H1 (cell line): ENCODE measurements around the gene IQCF6. TPM values are rescaled to one million over a fixed set of nuclear protein-coding genes. Genes with fewer than 3 reads are reported as not detected.

Experiments used
- CTCF ChIA-PET: fragments of 300-600 bp; sonication (Branson Sonifier 250); formaldehyde crosslinking; loops from one replicate; lab custom pipeline; 2021; ENCODE audit not compliant: partially characterized antibody; lab: Charles Lee
- POLR2A ChIA-PET: fragments of 300-600 bp; sonication (Branson Sonifier 250); formaldehyde crosslinking; loops from one replicate; lab custom pipeline; 2021; ENCODE audit warnings: inconsistent platforms; ENCODE audit not compliant: partially characterized antibody; lab: Charles Lee
- DNase-seq, 2 experiments: peaks; one replicate each; pipeline versions ENCODE4 v3.0.0 to v3.0.0-alpha.2; 2010 to 2022; ENCODE audit warnings: low spot score in 2 of 2, low read depth in 1 of 2, mixed read lengths in 1 of 2
- FAIRE-seq: peaks from 2 replicates; lab custom pipeline; 2011; peaks lifted over from hg19 to GRCh38; lab: Jason Lieb, UNC
- H2AFZ ChIP-seq: 2 replicates; pipeline ENCODE4 v1.8.1; 2012; ENCODE audit warnings: low read length, inconsistent platforms
- H2AK5ac ChIP-seq: 2 replicates; pipeline ENCODE4 v1.6.1; 2013; ENCODE audit warnings: low read depth, low read length
- H2BK120ac ChIP-seq: replicated peaks from 2 replicates; pipeline ENCODE3; 2013; ENCODE audit warnings: low read depth, low read length, inconsistent platforms
- H2BK12ac ChIP-seq: 2 replicates; pipeline ENCODE4 v1.6.1; 2013; ENCODE audit warnings: low read depth, low read length
- H2BK15ac ChIP-seq: 2 replicates; pipeline ENCODE4 v1.6.1; 2013; ENCODE audit warnings: low read length
- H2BK20ac ChIP-seq: 2 replicates; pipeline ENCODE4 v1.6.1; 2013; ENCODE audit warnings: low read length
- H2BK5ac ChIP-seq: 2 replicates; pipeline ENCODE4 v1.6.1; 2013; ENCODE audit warnings: low read depth, low read length
- H3K14ac ChIP-seq: 2 replicates; pipeline ENCODE4 v1.6.1; 2013; ENCODE audit warnings: inconsistent platforms; ENCODE audit not compliant: insufficient read length
- H3K18ac ChIP-seq: 2 replicates; pipeline ENCODE4 v1.6.1; 2013; ENCODE audit warnings: low read length; ENCODE audit errors: extremely low read depth
- H3K23ac ChIP-seq: 2 replicates; pipeline ENCODE4 v1.6.1; 2013; ENCODE audit warnings: inconsistent platforms; ENCODE audit not compliant: insufficient read length
- H3K23me2 ChIP-seq: 2 replicates; pipeline ENCODE4 v1.6.1; 2013; ENCODE audit warnings: low read depth, low read length
- H3K27ac ChIP-seq: 2 replicates; pipeline ENCODE4 v1.6.1; 2011; ENCODE audit warnings: low read depth, low read length, inconsistent platforms
- H3K27me3 ChIP-seq, 4 experiments: replicated peaks in 1 of 4; 1 replicate in 1 of 4; 2 replicates in 3 of 4; pipeline versions ENCODE4 v1.6.1 to v1.8.1; 2011 to 2013; ENCODE audit warnings: low read length in 3 of 4, mild to moderate bottlenecking in 3 of 4, inconsistent platforms in 2 of 4, mixed read lengths in 2 of 4, moderate library complexity in 1 of 4; ENCODE audit not compliant: control insufficient read depth in 3 of 4, insufficient read depth in 3 of 4; ENCODE audit errors: extremely low read depth in 1 of 4
- H3K36me3 ChIP-seq, 4 experiments: 2 replicates each; pipeline versions ENCODE4 v1.6.1 to v1.8.1; 2011 to 2013; ENCODE audit warnings: mild to moderate bottlenecking in 4 of 4, low read length in 3 of 4, moderate library complexity in 2 of 4, control low read depth in 1 of 4, inconsistent platforms in 1 of 4; ENCODE audit not compliant: insufficient read depth in 4 of 4, control insufficient read depth in 2 of 4
- H3K4ac ChIP-seq: replicated peaks from 2 replicates; pipeline ENCODE3; 2013; ENCODE audit warnings: low read length, low read depth, mixed read lengths, inconsistent platforms; ENCODE audit not compliant: insufficient read length
- H3K4me1 ChIP-seq, 4 experiments: replicated peaks in 1 of 4; 1 replicate in 1 of 4; 2 replicates in 3 of 4; pipeline versions ENCODE4 v1.6.1 to v1.8.1; 2011 to 2013; ENCODE audit warnings: low read length in 3 of 4, inconsistent platforms in 2 of 4, mixed read lengths in 1 of 4; ENCODE audit not compliant: insufficient read depth in 4 of 4, control insufficient read depth in 3 of 4
- H3K4me2 ChIP-seq, 2 experiments: 2 replicates each; pipeline versions ENCODE4 v1.6.1 to v1.8.1; 2011 to 2013; ENCODE audit warnings: low read depth in 2 of 2, low read length in 2 of 2, control low read depth in 1 of 2, inconsistent platforms in 1 of 2, mild to moderate bottlenecking in 1 of 2; ENCODE audit not compliant: insufficient read depth in 1 of 2
- H3K4me3 ChIP-seq, 4 experiments: fragments of 200-600, 300-600 bp in 1 of 4; sonication (generic), shearing (Covaris generic), sonication (Bioruptor Twin) in 1 of 4; 2 replicates each; pipeline versions ENCODE4 v1.5.1 to v1.8.1; 2011 to 2016; ENCODE audit warnings: low read length in 4 of 4, low read depth in 3 of 4, control low read depth in 2 of 4, inconsistent platforms in 2 of 4, mild to moderate bottlenecking in 2 of 4, mixed read lengths in 1 of 4, moderate library complexity in 1 of 4; ENCODE audit not compliant: insufficient read depth in 2 of 4; ENCODE audit errors: extremely low read depth in 1 of 4
- H3K56ac ChIP-seq: replicated peaks from 2 replicates; pipeline ENCODE3; 2013; ENCODE audit warnings: low read depth, mild to moderate bottlenecking, mixed read lengths, low read length, inconsistent platforms; ENCODE audit not compliant: insufficient read length
- H3K79me1 ChIP-seq: 2 replicates; pipeline ENCODE4 v1.6.1; 2013; ENCODE audit warnings: low read depth, low read length, control low read depth
- H3K79me2 ChIP-seq, 2 experiments: 2 replicates each; pipeline versions ENCODE4 v1.6.1 to v1.8.1; 2012 to 2013; ENCODE audit warnings: low read length in 2 of 2, mild to moderate bottlenecking in 2 of 2, inconsistent platforms in 1 of 2; ENCODE audit not compliant: insufficient read depth in 2 of 2, control insufficient read depth in 1 of 2
- H3K9ac ChIP-seq, 4 experiments: replicated peaks in 1 of 4; 1 replicate in 1 of 4; 2 replicates in 3 of 4; pipeline versions ENCODE4 v1.6.1 to v1.8.1; 2011 to 2013; ENCODE audit warnings: low read depth in 3 of 4, low read length in 3 of 4, control low read depth in 2 of 4, mild to moderate bottlenecking in 2 of 4, moderate library complexity in 2 of 4, inconsistent platforms in 1 of 4; ENCODE audit errors: extremely low read depth in 1 of 4
- H3K9me3 ChIP-seq, 2 experiments: 2 replicates each; pipeline versions ENCODE4 v1.6.1 to v1.8.1; 2012 to 2013; ENCODE audit warnings: mild to moderate bottlenecking in 2 of 2, moderate library complexity in 2 of 2, control low read depth in 1 of 2, inconsistent platforms in 1 of 2, low read depth in 1 of 2, low read length in 1 of 2, mixed read lengths in 1 of 2; ENCODE audit not compliant: insufficient read depth in 2 of 2
- H4K20me1 ChIP-seq, 2 experiments: replicated peaks in 1 of 2; 2 replicates each; pipeline versions ENCODE3 to v1.8.1; 2011 to 2013; ENCODE audit warnings: inconsistent platforms in 2 of 2, low read length in 2 of 2, mild to moderate bottlenecking in 1 of 2; ENCODE audit not compliant: insufficient read depth in 2 of 2, control insufficient read depth in 1 of 2
- H4K5ac ChIP-seq: 2 replicates; pipeline ENCODE4 v1.6.1; 2013; ENCODE audit warnings: low read length, low read depth, mixed read lengths, inconsistent platforms; ENCODE audit not compliant: insufficient read length
- H4K8ac ChIP-seq: 2 replicates; pipeline ENCODE4 v1.8.0; 2013; ENCODE audit warnings: mild to moderate bottlenecking, moderate library complexity, low read length, inconsistent platforms; ENCODE audit not compliant: insufficient read depth; ENCODE audit errors: extremely low read depth
- H4K91ac ChIP-seq: replicated peaks from 2 replicates; pipeline ENCODE3; 2013; ENCODE audit warnings: low read length, mixed read lengths, inconsistent platforms; ENCODE audit not compliant: insufficient read length
- EGR1 ChIP-seq: IDR thresholded peaks from 2 replicates; pipeline ENCODE4 v1.6.1; 2011; ENCODE audit warnings: low read depth, low read length, borderline replicate concordance
- HDAC2 ChIP-seq, 2 experiments: fragments of 300-600 bp in 1 of 2; sonication (generic) in 1 of 2; IDR thresholded peaks; 2 replicates each; pipeline ENCODE4 v1.6.1; 2011 to 2012; ENCODE audit warnings: low read depth in 2 of 2, low read length in 2 of 2, mild to moderate bottlenecking in 2 of 2, moderate library complexity in 2 of 2, borderline replicate concordance in 1 of 2, inconsistent platforms in 1 of 2
- JUN ChIP-seq: IDR thresholded peaks from 2 replicates; pipeline ENCODE4 v1.6.1; 2011; ENCODE audit warnings: low read depth, mild to moderate bottlenecking, improper control_type of control experiment, low read length
- KDM1A ChIP-seq: fragments of 200-600, 300-600 bp; sonication (generic); IDR thresholded peaks from 2 replicates; pipeline ENCODE4 v1.7.1; 2016; ENCODE audit warnings: mild to moderate bottlenecking, low read length, borderline replicate concordance
- KDM4A ChIP-seq: IDR thresholded peaks from one replicate; pipeline ENCODE4 v1.7.1; 2012; ENCODE audit warnings: low read depth, mild to moderate bottlenecking, moderate library complexity, low read length, inconsistent platforms; ENCODE audit not compliant: severe bottlenecking
- MAFK ChIP-seq: IDR thresholded peaks from 2 replicates; pipeline ENCODE4 v1.6.1; 2012; ENCODE audit warnings: low read depth, mild to moderate bottlenecking, improper control_type of control experiment, low read length
- PHF8 ChIP-seq: fragments of 200-600 bp; sonication (generic); conservative IDR thresholded peaks from 2 replicates; pipeline ENCODE4 v1.7.1; 2012; ENCODE audit warnings: low read depth, mild to moderate bottlenecking, inconsistent platforms, low read length, moderate library complexity
- POLR2AphosphoS5 ChIP-seq: IDR thresholded peaks from 2 replicates; pipeline ENCODE4 v1.6.1; 2011; ENCODE audit warnings: low read depth, low read length
- RXRA ChIP-seq: IDR thresholded peaks from 2 replicates; pipeline ENCODE4 v1.6.1; 2011; ENCODE audit warnings: low read depth, mild to moderate bottlenecking, low read length, moderate library complexity; ENCODE audit not compliant: insufficient read depth
- SAP30 ChIP-seq: fragments of 300-600 bp; sonication (generic); IDR thresholded peaks from 2 replicates; pipeline ENCODE4 v1.7.1; 2012; ENCODE audit warnings: low read length, moderate library complexity, mild to moderate bottlenecking, inconsistent platforms; ENCODE audit not compliant: insufficient read depth, insufficient replicate concordance
- SIN3A ChIP-seq, 2 experiments: IDR thresholded peaks in 1 of 2; conservative IDR thresholded peaks in 1 of 2; 2 replicates each; pipeline ENCODE4 v1.6.1; 2011 to 2012; ENCODE audit warnings: low read length in 2 of 2, improper control_type of control experiment in 1 of 2, low read depth in 1 of 2, mild to moderate bottlenecking in 1 of 2
- TCF12 ChIP-seq: IDR thresholded peaks from 2 replicates; pipeline ENCODE4 v1.6.1; 2011; ENCODE audit warnings: low read depth, mild to moderate bottlenecking, low read length
- WGBS, 2 experiments: shearing (Covaris generic) in 1 of 2; methylation state at CpG; one replicate each; pipeline versions ENCODE4 v1.1.6 to v1.1.7; 2013 to 2015; ENCODE audit warnings: low lambda C conversion rate in 2 of 2, mixed read lengths in 2 of 2, inconsistent platforms in 1 of 2, low coverage in 1 of 2, missing lambda C conversion rate in 1 of 2; ENCODE audit not compliant: insufficient replicate concordance in 2 of 2, insufficient coverage in 1 of 2, insufficient read length in 1 of 2; ENCODE audit errors: extremely low coverage in 1 of 2, missing lambda C conversion rate in 1 of 2; 5-methylcytosine and 5-hydroxymethylcytosine counted together
- polyA plus RNA-seq, 7 experiments: library from polyadenylated mRNA; depleted of rRNA in 3 of 7; stranded (reverse) in 5 of 7; unstranded in 2 of 7; fragments of >200 nt in 5 of 7; fragments of 200-250 nt in 2 of 7; gene quantifications; 1 replicate in 5 of 7; 2 replicates in 1 of 7; 4 replicates in 1 of 7; pipeline versions ENCODE4 v1.2.1 to v1.2.3, GENCODE V29; 2011 to 2013; ENCODE audit warnings: missing spikeins in 2 of 7, mixed read lengths in 2 of 7
- total RNA-seq: library from RNA; stranded (reverse); fragmentation: NEBNext Ultra II Directional; extraction: Animal tissue kit (Norgen Biotek cat#: 25700); gene quantifications from 2 replicates; pipeline ENCODE4 v1.2.1, GENCODE V29; 2021

Gene IQCF6
- total and polyA plus RNA-seq, 2 of the 8 experiments (the other 6 are each of a cell fraction or from before 2014, with no cell fraction given) = not detected

DNA sequence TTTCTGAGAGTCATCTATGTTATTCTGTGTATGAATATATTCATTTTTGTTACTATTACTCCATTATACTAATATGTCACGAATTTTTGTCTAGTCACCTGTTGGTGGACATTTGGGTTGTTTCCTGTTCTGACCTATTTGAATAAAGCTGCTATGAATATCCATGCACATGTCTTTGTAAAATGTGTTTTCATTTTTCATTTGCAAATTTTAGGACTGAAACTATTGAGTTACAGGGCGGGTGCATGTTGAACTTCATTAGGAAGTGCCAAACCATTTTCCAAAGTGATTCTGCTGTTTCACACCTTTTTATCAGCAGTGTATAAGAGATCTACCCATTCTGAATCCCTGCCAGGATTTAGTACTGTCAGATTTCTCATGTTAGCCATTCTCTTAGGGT lies 37.7 kb upstream of the IQCF6 start:
- H2BK20ac ChIP-seq = no peak overlapping the region
- H3K79me1 ChIP-seq = no peaks in the 10 kb centered on the region
- no peaks in the 10 kb centered on the region for H4K20me1 ChIP-seq
- TF ChIP-seq SIN3A (conservative IDR thresholded peaks at IDR 0.05 in 1 of 2, IDR thresholded peaks at IDR 0.05 in 1 of 2; ENCODE audit: low read depth in 1 of 2, low read length in 2 of 2) = no peak
- no peak for TF ChIP-seq HDAC2 (IDR thresholded peaks at IDR 0.05; ENCODE audit: borderline replicate concordance in 1 of 2, low read depth in 2 of 2, low read length in 2 of 2)
- TF ChIP-seq PHF8 = no peak
- no peak for TF ChIP-seq JUN
- TF ChIP-seq TCF12 = no peak
- TF ChIP-seq POLR2AphosphoS5 = no peak
- TF ChIP-seq EGR1 = no peak
- TF ChIP-seq KDM1A = no peak
- no peak for TF ChIP-seq SAP30
- no peak for TF ChIP-seq RXRA
- no peak for TF ChIP-seq MAFK
- TF ChIP-seq KDM4A = no peak
- no peak overlapping the region for H3K4ac ChIP-seq
- H2AFZ ChIP-seq = no peak overlapping the region
- no peak overlapping the region for H3K4me3 ChIP-seq
- no peaks in the 10 kb centered on the region for H3K4me1 ChIP-seq
- no peaks in the 10 kb centered on the region for H3K79me2 ChIP-seq
- H3K23me2 ChIP-seq = no peaks in the 10 kb centered on the region
- no peak overlapping the region for H3K27ac ChIP-seq
- no peak overlapping the region for H2BK120ac ChIP-seq
- H4K91ac ChIP-seq = no peak overlapping the region
- H3K56ac ChIP-seq = no peak overlapping the region
- no peaks in the 10 kb centered on the region for H3K9me3 ChIP-seq
- no peak overlapping the region for H4K8ac ChIP-seq
- no peak overlapping the region for H2BK5ac ChIP-seq
- 87% methylated on average over 2 of the region's 2 CpGs; no CpG with 5 or more reads in 1 of the 2 experiments for WGBS, 2 experiments
- H2AK5ac ChIP-seq = no peak overlapping the region
- DNase-seq (no peak), FAIRE-seq (no peak)
- H3K18ac ChIP-seq = no peak overlapping the region
- POLR2A ChIA-PET = interaction anchor here (0.6 kb wide), 1 partner anchor 175 kb away, joined by 3 read pairs; no protein-coding TSS in a partner anchor
- H3K9ac ChIP-seq = no peak overlapping the region
- H3K14ac ChIP-seq = no peak overlapping the region
- H3K27me3 ChIP-seq = no peaks in the 10 kb centered on the region
- H2BK15ac ChIP-seq = no peak overlapping the region
- no peak overlapping the region for H3K23ac ChIP-seq
- H3K4me2 ChIP-seq = no peak overlapping the region
- CTCF ChIA-PET = interaction anchor here (0.7 to 1.2 kb wide), 2 partner anchors 17 to 147 kb away, joined by 3 to 4 read pairs; no protein-coding TSS in a partner anchor
- H3K36me3 ChIP-seq = no peaks in the 10 kb centered on the region
- H4K5ac ChIP-seq = no peak overlapping the region
- H2BK12ac ChIP-seq = no peak overlapping the region
